HepG2 (cell line): ENCODE measurements around the gene RTBDN. TPM values are rescaled to one million over a fixed set of nuclear protein-coding genes. Genes with fewer than 3 reads are reported as not detected.

ENCODE experiments used
- AKAP8 ChIP-seq: sonication (generic); formaldehyde crosslinking; IDR thresholded peaks from 2 replicates; pipeline ENCODE4 v1.5.1; 2020; ENCODE audit warnings: mild to moderate bottlenecking, missing genetic modification reagents
- AKNA ChIP-seq: sonication (generic); formaldehyde crosslinking; IDR thresholded peaks from 2 replicates; pipeline ENCODE4 v1.4.0; 2020; ENCODE audit warnings: missing genetic modification reagents, borderline replicate concordance
- ARID3A ChIP-seq: IDR thresholded peaks from 2 replicates; pipeline ENCODE4 v1.6.1; 2012; ENCODE audit warnings: low read depth, low read length, improper control_type of control experiment
- HDAC6 ChIP-seq: fragments of 200-600 bp; sonication (generic); IDR thresholded peaks from 2 replicates; pipeline ENCODE4 v1.7.0; 2017; ENCODE audit warnings: mild to moderate bottlenecking, antibody characterized with exemption, low read length, low read depth
- IKZF4 ChIP-seq: sonication (generic); formaldehyde crosslinking; IDR thresholded peaks from 2 replicates; pipeline ENCODE4 v1.5.1; 2020; ENCODE audit warnings: borderline replicate concordance, mild to moderate bottlenecking, low read depth, missing genetic modification reagents; ENCODE audit errors: not compliant biosample characterization
- MTA3 ChIP-seq: sonication (generic); formaldehyde crosslinking; IDR thresholded peaks from 2 replicates; pipeline ENCODE4 v1.4.0; 2020; ENCODE audit warnings: missing genetic modification reagents
- NPAS2 ChIP-seq: sonication (generic); formaldehyde crosslinking; IDR thresholded peaks from 2 replicates; pipeline ENCODE4 v1.8.0; 2022; ENCODE audit warnings: mild to moderate bottlenecking, missing genetic modification reagents, borderline replicate concordance
- PCBP2 ChIP-seq: fragments of 200-400 bp; formaldehyde crosslinking; optimal IDR thresholded peaks from 2 replicates; pipeline ENCODE3; 2018; ENCODE audit warnings: low read length, low read depth; ENCODE audit not compliant: poor library complexity, severe bottlenecking
- SMAD1 ChIP-seq: sonication (generic); formaldehyde crosslinking; IDR thresholded peaks from 2 replicates; pipeline ENCODE4 v1.4.0; 2020; ENCODE audit warnings: missing genetic modification reagents, low read depth, mild to moderate bottlenecking, borderline replicate concordance
- STAG1 ChIP-seq: sonication (generic); formaldehyde crosslinking; IDR thresholded peaks from 2 replicates; pipeline ENCODE4 v1.4.0; 2020; ENCODE audit warnings: missing genetic modification reagents
- ZHX1 ChIP-seq: sonication (generic); formaldehyde crosslinking; IDR thresholded peaks from 2 replicates; pipeline ENCODE4 v1.8.1; 2022; ENCODE audit warnings: low read depth, mild to moderate bottlenecking, missing genetic modification reagents
- ZNF232 ChIP-seq: sonication (generic); formaldehyde crosslinking; IDR thresholded peaks from 2 replicates; pipeline ENCODE4 v1.4.0; 2020; ENCODE audit warnings: missing genetic modification reagents, borderline replicate concordance
- ZNF329 ChIP-seq: sonication (generic); formaldehyde crosslinking; IDR thresholded peaks from 2 replicates; pipeline ENCODE4 v1.9.0; 2021; ENCODE audit warnings: low read depth, mild to moderate bottlenecking, missing genetic modification reagents
- ZNF382 ChIP-seq: sonication (generic); formaldehyde crosslinking; IDR thresholded peaks from 2 replicates; pipeline ENCODE4 v1.5.0; 2020; ENCODE audit warnings: missing genetic modification reagents, mild to moderate bottlenecking, borderline replicate concordance
- ZNF460 ChIP-seq: sonication (generic); formaldehyde crosslinking; IDR thresholded peaks from 2 replicates; pipeline ENCODE4 v1.5.1; 2020; ENCODE audit warnings: missing genetic modification reagents, mild to moderate bottlenecking, borderline replicate concordance
- ZNF580 ChIP-seq: IDR thresholded peaks from 2 replicates; pipeline ENCODE4 v1.6.1; 2016; ENCODE audit warnings: low read depth, borderline replicate concordance
- ZNF724P ChIP-seq: sonication (generic); formaldehyde crosslinking; IDR thresholded peaks from 2 replicates; pipeline ENCODE4 v1.8.0; 2022; ENCODE audit warnings: missing genetic modification reagents, borderline replicate concordance
- ZNF883 ChIP-seq: sonication (generic); formaldehyde crosslinking; IDR thresholded peaks from 2 replicates; pipeline ENCODE4 v1.5.1; 2020; ENCODE audit warnings: mild to moderate bottlenecking, missing genetic modification reagents; ENCODE audit errors: not compliant biosample characterization
- polyA plus RNA-seq, 8 experiments: library from polyadenylated mRNA; depleted of rRNA in 3 of 8; stranded (reverse) in 7 of 8; unstranded in 1 of 8; fragments of >200 nt; fragmentation: Illumina TruSeq in 4 of 8; extraction: Trizol in 4 of 8; gene quantifications; 2 replicates each; pipeline versions ENCODE4 v1.2.1 to v1.2.3, GENCODE V29; 2011 to 2016; ENCODE audit warnings: low read depth in 4 of 8, missing spikeins in 1 of 8, mixed read lengths in 1 of 8; ENCODE audit not compliant: insufficient read depth in 1 of 8
- total RNA-seq, 5 experiments: library from RNA; depleted of rRNA; stranded (reverse); fragments of >200 nt; fragmentation: Illumina TruSeq; extraction: Trizol; gene quantifications; 2 replicates each; pipeline ENCODE4 v1.2.3, GENCODE V29; 2016; ENCODE audit warnings: low read depth in 1 of 5

The RTBDN gene
- total and polyA plus RNA-seq, 2 of the 13 experiments (the other 11 are each of a cell fraction or from before 2014, with no cell fraction given) = 0.27 to 0.48 TPM

GRCh38 chr19:12806242-12807081 is 27.9 kb downstream of the RTBDN start, which contains the start of gene RNASEH2A (continued):
- TF ChIP-seq AKNA = peak; percentile 81; the same call in 1 of the 2 replicates
- 0 out of 2 replicates have a peak, but pooled peaks have one; percentile 39 for TF ChIP-seq ZHX1 (CRISPR knock-in tag)
- TF ChIP-seq ARID3A = no peak
- no peak for TF ChIP-seq MTA3 (CRISPR knock-in tag)
- TF ChIP-seq ZNF460 (CRISPR knock-in tag) = no peak
- TF ChIP-seq PCBP2 = no peak
- peak; percentile 83 for TF ChIP-seq IKZF4 (CRISPR knock-in tag)
- TF ChIP-seq ZNF580 (CRISPR knock-in tag) = no peak; the same call in 1 of the 2 replicates
- TF ChIP-seq ZNF232 (CRISPR knock-in tag) = peak; percentile 61; the same call in 1 of the 2 replicates
- TF ChIP-seq ZNF329 (CRISPR knock-in tag) = peak; percentile 53; the same call in 1 of the 2 replicates
- TF ChIP-seq NPAS2 = no peak
- TF ChIP-seq ZNF883 (CRISPR knock-in tag) = peak; percentile 83
- TF ChIP-seq ZNF724P (CRISPR knock-in tag) = peak; percentile 65; the same call in 1 of the 2 replicates
- no peak for TF ChIP-seq STAG1 (CRISPR knock-in tag)
- no peak for TF ChIP-seq HDAC6
- TF ChIP-seq SMAD1 (CRISPR knock-in tag) = no peak
- TF ChIP-seq AKAP8 = no peak
- no peak for TF ChIP-seq ZNF382 (CRISPR knock-in tag)
